Measurements from ENCODE around the gene EIF4G1. TPM values are rescaled to one million over a fixed set of nuclear protein-coding genes. Genes with fewer than 3 reads are reported as not detected.
A peak's percentile ranks its signal among the peaks of the same experiment; 100 is the strongest.
"Not testable (repeated sequence)": the region's sequence is repeated elsewhere in the genome, so short reads cannot be mapped to it uniquely, and the experiment has no call there.

Gene EIF4G1
- polyA plus RNA-seq, 4 donors, result 142 to 203 (median 171) TPM

- no peak for DNase-seq (ENCODE audit: low read depth in 4 of 4, low spot score in 3 of 4)
Observed at GRCh38 chr3:184334470-184335158, 20.2 kb downstream of the EIF4G1 start.

GRCh38 chr3:184335291-184335660, 20.9 kb downstream of the EIF4G1 start:
- DNase-seq (ENCODE audit: low read depth in 4 of 4, low spot score in 3 of 4), result no peak

- DNase-seq (ENCODE audit: low read depth in 4 of 4, low spot score in 3 of 4), result peak in 2 of 4 donors; percentile 60 to 63
Observed at GRCh38 chr3:184335661-184336546, 21.5 kb downstream of the EIF4G1 start.

- DNase-seq (ENCODE audit: low read depth in 4 of 4, low spot score in 3 of 4), result peak in 1 of 4 donors; percentile 33
Observed at GRCh38 chr3:184336547-184337398, 22.4 kb downstream of the EIF4G1 start.

GRCh38 chr3:184337399-184337714, 23.0 kb downstream of the EIF4G1 start, which contains the start of gene FAM131A:
FAM131A (plus strand) TSS chr3:184337600; CDS start chr3:184337631, 31 bp downstream.
- DNase-seq (ENCODE audit: low read depth in 4 of 4, low spot score in 3 of 4), result no peak

- DNase-seq (ENCODE audit: low read depth in 4 of 4, low spot score in 3 of 4), result no peak
Observed at GRCh38 chr3:184337981-184338380, 23.6 kb downstream of the EIF4G1 start.

- peak in 3 of 4 donors; percentile 46 to 76 (median 75) for DNase-seq (ENCODE audit: low read depth in 4 of 4, low spot score in 3 of 4)
Observed at GRCh38 chr3:184338511-184338945, 24.1 kb downstream of the EIF4G1 start.

- DNase-seq (ENCODE audit: low read depth in 4 of 4, low spot score in 3 of 4), result no peak
Observed at GRCh38 chr3:184339001-184339400, 24.6 kb downstream of the EIF4G1 start.

- not testable (repeated sequence) for DNase-seq (ENCODE audit: low read depth in 4 of 4, low spot score in 3 of 4)
Observed at GRCh38 chr3:184339451-184340135, 25.2 kb downstream of the EIF4G1 start.

GRCh38 chr3:184341925-184342324, 27.5 kb downstream of the EIF4G1 start:
- DNase-seq (ENCODE audit: low read depth in 4 of 4, low spot score in 3 of 4), result no peak

- DNase-seq (ENCODE audit: low read depth in 4 of 4, low spot score in 3 of 4), result no peak
Observed at GRCh38 chr3:184343200-184343876, 28.9 kb downstream of the EIF4G1 start.

- DNase-seq (ENCODE audit: low read depth in 4 of 4, low spot score in 3 of 4), result no peak
Observed at GRCh38 chr3:184344579-184345316, 30.3 kb downstream of the EIF4G1 start.

GRCh38 chr3:184345317-184346144, 31.1 kb downstream of the EIF4G1 start:
- DNase-seq (ENCODE audit: low read depth in 4 of 4, low spot score in 3 of 4), result peak in 1 of 4 donors; percentile 31

GRCh38 chr3:184346480-184347190, 32.2 kb downstream of the EIF4G1 start:
- no peak for DNase-seq (ENCODE audit: low read depth in 4 of 4, low spot score in 3 of 4)

- DNase-seq (ENCODE audit: low read depth in 4 of 4, low spot score in 3 of 4), result no peak
Observed at GRCh38 chr3:184347321-184348056, 33.1 kb downstream of the EIF4G1 start.

- no peak for DNase-seq (ENCODE audit: low read depth in 4 of 4, low spot score in 3 of 4)
Observed at GRCh38 chr3:184348057-184348382, 33.6 kb downstream of the EIF4G1 start.
